DND-41 (cell line): Measurements from ENCODE around the gene PLSCR1.

Source experiments
- ATAC-seq: fragments of 200-7000 bp; cut with Tn5 transposase; 3 replicates; pipeline ENCODE4 v1.9.1; 2021; ENCODE audit warnings: low read depth; ENCODE audit not compliant: insufficient read depth
- DNase-seq: peaks from one replicate; pipeline ENCODE4 v3.0.0-alpha.2; 2020
- H2AFZ ChIP-seq: 2 replicates; pipeline ENCODE4 v1.6.0; 2012; ENCODE audit warnings: low read depth, low read length
- H3K27ac ChIP-seq: 2 replicates; pipeline ENCODE4 v1.5.1; 2012; ENCODE audit warnings: low read length, inconsistent platforms
- H3K27me3 ChIP-seq: fragments of 200-600 bp; sonication (generic); 2 replicates; pipeline ENCODE4 v1.6.0; 2012; ENCODE audit warnings: low read length, mild to moderate bottlenecking, inconsistent platforms; ENCODE audit not compliant: insufficient read depth, poor library complexity
- H3K36me3 ChIP-seq: 2 replicates; pipeline ENCODE4 v1.5.1; 2012; ENCODE audit warnings: low read length, inconsistent platforms; ENCODE audit not compliant: insufficient read depth
- H3K4me1 ChIP-seq: 2 replicates; pipeline ENCODE4 v1.5.1; 2012; ENCODE audit warnings: mild to moderate bottlenecking, low read length; ENCODE audit not compliant: insufficient read depth
- H3K4me2 ChIP-seq: 2 replicates; pipeline ENCODE4 v1.6.0; 2012; ENCODE audit warnings: mild to moderate bottlenecking, moderate library complexity, low read length, inconsistent platforms; ENCODE audit not compliant: insufficient read depth
- H3K4me3 ChIP-seq, 2 experiments: fragments of 200-600 bp in 1 of 2; shearing (Covaris generic) in 1 of 2; 2 replicates each; pipeline ENCODE4 v1.5.1; 2012 to 2016; ENCODE audit warnings: inconsistent platforms in 2 of 2, low read length in 2 of 2, mild to moderate bottlenecking in 2 of 2, low read depth in 1 of 2, moderate library complexity in 1 of 2
- H3K79me2 ChIP-seq: 2 replicates; pipeline ENCODE4 v1.6.0; 2012; ENCODE audit warnings: low read length, inconsistent platforms; ENCODE audit not compliant: insufficient read depth
- H3K9ac ChIP-seq: 2 replicates; pipeline ENCODE4 v1.6.0; 2012; ENCODE audit warnings: low read depth, mild to moderate bottlenecking, inconsistent platforms, low read length, moderate library complexity
- H3K9me3 ChIP-seq: 2 replicates; pipeline ENCODE4 v1.5.1; 2012; ENCODE audit warnings: low read length, moderate library complexity, mild to moderate bottlenecking, inconsistent platforms; ENCODE audit not compliant: insufficient read depth, severe bottlenecking
- H4K20me1 ChIP-seq: 2 replicates; pipeline ENCODE4 v1.6.0; 2012; ENCODE audit warnings: low read length; ENCODE audit not compliant: insufficient read depth
- EZH2 ChIP-seq: IDR thresholded peaks from 3 replicates; pipeline ENCODE4 v1.6.1; 2012; ENCODE audit warnings: borderline replicate concordance, low read depth, mild to moderate bottlenecking, moderate library complexity, low read length, inconsistent platforms; ENCODE audit not compliant: severe bottlenecking
- TF ChIP-seq, protein P1 (sequence below): IDR thresholded peaks from 2 replicates; pipeline ENCODE4 v1.5.1; 2012; ENCODE audit warnings: borderline replicate concordance, low read length, moderate library complexity, mild to moderate bottlenecking; ENCODE audit not compliant: poor library complexity, severe bottlenecking; ENCODE audit errors: extremely low read depth

PLSCR1 gene

DNA sequence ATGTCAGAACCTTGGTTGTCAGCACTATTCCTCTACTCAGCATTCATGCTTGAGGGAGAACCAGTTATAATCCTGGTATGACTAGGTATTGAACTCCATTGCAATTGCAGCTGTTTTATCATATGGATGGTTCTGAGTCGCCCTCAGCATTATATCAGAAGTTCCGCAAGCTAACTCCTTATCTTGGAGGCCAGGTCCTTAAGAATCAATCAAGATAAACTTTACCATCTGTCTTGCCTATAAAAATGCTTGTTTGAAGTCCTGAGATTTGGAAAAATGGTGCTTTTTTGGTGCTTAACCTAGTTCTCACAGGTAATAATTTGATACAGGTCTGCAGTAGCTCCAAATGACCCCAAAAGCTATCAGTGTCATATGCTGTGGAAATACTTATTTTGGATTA is 16.3 kb upstream of the PLSCR1 start:
- Histone ChIP-seq H3K9me3 (no peaks in the 10 kb centered on the region), H3K4me2 (no peak overlapping the region), H3K27me3 (no peaks in the 10 kb centered on the region), H3K79me2 (no peaks in the 10 kb centered on the region), H3K9ac (no peak overlapping the region), H3K36me3 (no peaks in the 10 kb centered on the region), H3K4me1 (peaks cover 16% of the 10 kb centered on the region), H3K4me3 (no peak overlapping the region), H2AFZ (no peak overlapping the region), H4K20me1 (no peaks in the 10 kb centered on the region), H3K27ac (no peak overlapping the region)
- ATAC-seq (no peak), DNase-seq (no peak)
- TF ChIP-seq EZH2: no peak

DNA sequence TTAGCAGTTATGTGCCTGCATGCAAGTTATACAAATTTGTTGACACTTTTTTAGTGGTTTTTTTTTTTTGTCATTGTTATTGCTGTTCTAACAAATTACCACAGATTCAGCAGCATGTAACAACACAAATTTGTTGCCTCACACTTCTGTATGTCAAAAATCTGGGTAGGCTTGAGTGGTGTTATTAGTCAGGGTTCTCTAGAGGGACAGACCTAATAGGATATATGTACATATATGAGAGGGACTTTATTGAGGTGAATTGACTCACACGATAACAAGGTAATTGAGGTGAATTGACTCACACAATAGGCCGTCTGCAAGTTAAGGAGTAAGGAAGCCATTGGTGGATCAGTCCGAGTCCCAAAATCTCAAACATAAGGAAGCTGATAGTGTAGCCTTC is 15.0 kb upstream of the PLSCR1 start:
- DNase-seq (no peak), ATAC-seq (no peak)
- no peak for TF ChIP-seq EZH2
- TF ChIP-seq, protein P1, sequence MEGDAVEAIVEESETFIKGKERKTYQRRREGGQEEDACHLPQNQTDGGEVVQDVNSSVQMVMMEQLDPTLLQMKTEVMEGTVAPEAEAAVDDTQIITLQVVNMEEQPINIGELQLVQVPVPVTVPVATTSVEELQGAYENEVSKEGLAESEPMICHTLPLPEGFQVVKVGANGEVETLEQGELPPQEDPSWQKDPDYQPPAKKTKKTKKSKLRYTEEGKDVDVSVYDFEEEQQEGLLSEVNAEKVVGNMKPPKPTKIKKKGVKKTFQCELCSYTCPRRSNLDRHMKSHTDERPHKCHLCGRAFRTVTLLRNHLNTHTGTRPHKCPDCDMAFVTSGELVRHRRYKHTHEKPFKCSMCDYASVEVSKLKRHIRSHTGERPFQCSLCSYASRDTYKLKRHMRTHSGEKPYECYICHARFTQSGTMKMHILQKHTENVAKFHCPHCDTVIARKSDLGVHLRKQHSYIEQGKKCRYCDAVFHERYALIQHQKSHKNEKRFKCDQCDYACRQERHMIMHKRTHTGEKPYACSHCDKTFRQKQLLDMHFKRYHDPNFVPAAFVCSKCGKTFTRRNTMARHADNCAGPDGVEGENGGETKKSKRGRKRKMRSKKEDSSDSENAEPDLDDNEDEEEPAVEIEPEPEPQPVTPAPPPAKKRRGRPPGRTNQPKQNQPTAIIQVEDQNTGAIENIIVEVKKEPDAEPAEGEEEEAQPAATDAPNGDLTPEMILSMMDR: no peak
- Histone ChIP-seq H3K36me3 (no peaks in the 10 kb centered on the region), H3K9ac (no peak overlapping the region), H3K4me2 (no peak overlapping the region), H4K20me1 (no peaks in the 10 kb centered on the region), H2AFZ (no peak overlapping the region), H3K9me3 (no peaks in the 10 kb centered on the region), H3K79me2 (no peaks in the 10 kb centered on the region), H3K27ac (no peak overlapping the region), H3K27me3 (no peaks in the 10 kb centered on the region), H3K4me3 (no peak overlapping the region), H3K4me1 (peaks cover 18% of the 10 kb centered on the region)

DNA sequence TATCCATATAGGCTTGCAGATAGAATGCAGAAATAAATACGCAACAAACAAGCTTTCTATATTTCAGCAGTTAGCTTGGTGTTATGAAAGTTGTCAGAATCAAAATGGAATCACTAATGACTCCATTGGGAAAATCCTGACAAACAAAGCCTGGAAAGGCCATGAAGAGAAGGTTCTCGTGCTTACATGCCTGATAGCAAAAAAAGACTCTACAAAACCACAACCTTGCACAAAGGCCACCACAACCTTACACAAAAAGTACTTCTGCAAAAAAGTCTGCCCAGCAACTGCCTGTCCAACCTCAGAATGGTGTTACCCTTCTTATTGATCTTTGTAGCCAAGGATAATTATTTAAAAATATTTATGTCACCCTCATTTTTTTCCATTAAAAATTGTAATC is 14.4 kb upstream of the PLSCR1 start:
- no peaks in the 10 kb centered on the region for H3K36me3 ChIP-seq

DNA sequence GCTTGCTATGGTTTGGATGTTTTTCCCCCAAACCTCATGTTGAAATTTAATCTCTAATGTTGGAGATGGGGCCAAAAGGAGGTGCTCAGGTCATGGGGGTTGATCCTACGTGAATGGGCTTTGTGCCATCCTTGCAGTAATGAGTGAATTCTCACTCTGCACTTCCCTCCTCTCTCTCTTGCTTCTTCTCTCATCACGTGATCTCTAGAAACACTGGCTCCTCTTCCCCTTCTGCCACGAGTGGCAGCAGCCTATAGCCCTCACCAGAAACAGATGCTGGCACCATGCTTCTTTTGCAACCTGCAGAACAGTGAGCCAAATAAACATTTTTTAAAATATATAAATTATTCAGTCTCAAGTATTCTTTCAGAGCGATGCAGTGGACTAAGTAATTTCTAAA is 13.3 kb upstream of the PLSCR1 start:
- DNase-seq (no peak), ATAC-seq (no peak)
- Histone ChIP-seq H3K4me3 (no peak overlapping the region), H3K4me2 (no peak overlapping the region), H3K9ac (no peak overlapping the region), H3K27ac (no peak overlapping the region), H4K20me1 (no peaks in the 10 kb centered on the region), H3K36me3 (no peaks in the 10 kb centered on the region), H3K27me3 (no peaks in the 10 kb centered on the region), H3K4me1 (peaks cover 28% of the 10 kb centered on the region), H3K79me2 (no peaks in the 10 kb centered on the region), H2AFZ (no peak overlapping the region), H3K9me3 (no peaks in the 10 kb centered on the region)
- no peak for TF ChIP-seq EZH2
- TF ChIP-seq, protein P1: no peak

More for the DNA sequence above, 14.4 kb upstream of the PLSCR1 start:
- TF ChIP-seq EZH2: no peak
- TF ChIP-seq, protein P1: no peak
- DNase-seq: no peak
- Histone ChIP-seq H3K9me3 (no peaks in the 10 kb centered on the region), H3K27me3 (no peaks in the 10 kb centered on the region), H3K79me2 (no peaks in the 10 kb centered on the region), H3K4me3 (no peak overlapping the region), H2AFZ (no peak overlapping the region), H3K4me2 (no peak overlapping the region), H3K4me1 (peaks cover 24% of the 10 kb centered on the region), H4K20me1 (no peaks in the 10 kb centered on the region), H3K27ac (no peak overlapping the region), H3K9ac (no peak overlapping the region)
- ATAC-seq: no peak
